K562 (cell line): ENCODE results near the gene SEMA6D. TPM values are rescaled to one million over a fixed set of nuclear protein-coding genes. Genes with fewer than 3 reads are reported as not detected.

Experiments used
- ATAC-seq: fragments of 200-7000 bp; cut with Tn5 transposase; 3 replicates; pipeline ENCODE4 v1.9.1; 2020; ENCODE audit warnings: moderate library complexity
- BruUV-seq: library from RNA; stranded (reverse); fragments of 400-500 nt; replicated peaks from 2 replicates; lab custom pipeline; 2021; lab: Mats Ljungman, UMichigan
- CTCF ChIA-PET: fragments of 300-600 bp; formaldehyde crosslinking; extraction: SDS; loops from one replicate; lab custom pipeline; 2021; ENCODE audit warnings: low intra/inter-chr PET ratio; lab: Yijun Ruan, JAX
- POLR2A ChIA-PET: fragments of 300-600, 350-650 bp; sonication (Branson Sonifier 250); formaldehyde crosslinking; extraction: SDS; loops from one replicate; lab custom pipeline; 2021; ENCODE audit warnings: antibody characterized with exemption, inconsistent platforms; lab: Yijun Ruan, JAX
- DNase-seq, 4 experiments: peaks; one replicate each; pipeline versions ENCODE4 v3.0.0 to v3.0.0-alpha.2; 2011 to 2018; ENCODE audit warnings: low spot score in 3 of 4, mixed read lengths in 3 of 4; ENCODE audit errors: extremely low read depth in 1 of 4
- FAIRE-seq: peaks from 2 replicates; lab custom pipeline; 2011; peaks lifted over from hg19 to GRCh38; lab: Jason Lieb, UNC
- H2AFZ ChIP-seq: 2 replicates; pipeline ENCODE4 v1.6.0; 2011; ENCODE audit warnings: low read depth, low read length, control low read depth, inconsistent platforms
- H3K27ac ChIP-seq: fragments of 200-600 bp; 3 replicates; pipeline ENCODE4 v1.8.0; 2011; ENCODE audit warnings: low read depth, mild to moderate bottlenecking, control low read depth, inconsistent platforms, low read length, moderate library complexity, mixed read lengths; ENCODE audit errors: extremely low read depth
- H3K27me3 ChIP-seq, 2 experiments: fragments of 300-600 bp in 1 of 2; 2 replicates in 1 of 2; 3 replicates in 1 of 2; pipeline versions ENCODE4 v1.6.0 to v1.8.0; 2011; ENCODE audit warnings: inconsistent platforms in 2 of 2, low read length in 2 of 2, mild to moderate bottlenecking in 1 of 2, mixed read lengths in 1 of 2, moderate library complexity in 1 of 2; ENCODE audit not compliant: control insufficient read depth in 2 of 2, insufficient read depth in 2 of 2
- H3K36me3 ChIP-seq: fragments of 300-600 bp; 3 replicates; pipeline ENCODE4 v1.8.0; 2011; ENCODE audit warnings: mild to moderate bottlenecking, low read length, inconsistent platforms; ENCODE audit not compliant: control insufficient read depth, insufficient read depth
- H3K4me1 ChIP-seq, 2 experiments: fragments of 200-600 bp in 1 of 2; replicated peaks in 1 of 2; 2 replicates in 1 of 2; 3 replicates in 1 of 2; pipeline versions ENCODE4 v1.5.1 to v1.8.0; 2011; ENCODE audit warnings: inconsistent platforms in 2 of 2, low read length in 2 of 2, mild to moderate bottlenecking in 1 of 2, mixed read lengths in 1 of 2, moderate library complexity in 1 of 2; ENCODE audit not compliant: control insufficient read depth in 2 of 2, insufficient read depth in 2 of 2
- H3K4me2 ChIP-seq: 2 replicates; pipeline ENCODE4 v1.6.1; 2011; ENCODE audit warnings: low read length, control low read depth, inconsistent platforms, mixed read lengths; ENCODE audit not compliant: insufficient read depth
- H3K4me3 ChIP-seq: fragments of 200-600 bp; sonication (generic), shearing (Covaris generic); 2 replicates; pipeline ENCODE4 v1.5.1; 2016; ENCODE audit warnings: control low read depth, inconsistent platforms
- H3K79me2 ChIP-seq: fragments of 200-600 bp; 3 replicates; pipeline ENCODE4 v1.8.0; 2011; ENCODE audit warnings: low read length, inconsistent platforms; ENCODE audit not compliant: control insufficient read depth, insufficient read depth
- H3K9ac ChIP-seq, 2 experiments: 2 replicates each; pipeline versions ENCODE4 v1.6.0 to v1.6.1; 2011; ENCODE audit warnings: low read depth in 2 of 2, low read length in 2 of 2, control low read depth in 1 of 2, inconsistent platforms in 1 of 2, mild to moderate bottlenecking in 1 of 2, mixed read lengths in 1 of 2; ENCODE audit not compliant: insufficient read depth in 1 of 2
- H3K9me1 ChIP-seq: one replicate; pipeline ENCODE4 v1.6.0; 2011; ENCODE audit warnings: inconsistent platforms, mild to moderate bottlenecking, low read length, moderate library complexity; ENCODE audit not compliant: control insufficient read depth, insufficient read depth
- H3K9me3 ChIP-seq: replicated peaks from 2 replicates; pipeline ENCODE4 v1.5.1; 2011; ENCODE audit warnings: low read depth, low read length, inconsistent platforms; ENCODE audit not compliant: control insufficient read depth, insufficient read depth
- H4K20me1 ChIP-seq: replicated peaks from 2 replicates; pipeline ENCODE4 v1.6.1; 2011; ENCODE audit warnings: low read length, inconsistent platforms, mixed read lengths; ENCODE audit not compliant: control insufficient read depth, insufficient read depth
- BHLHE40 ChIP-seq: IDR thresholded peaks from 2 replicates; pipeline ENCODE4 v1.6.1; 2011; ENCODE audit warnings: low read length, improper control_type of control experiment
- HMBOX1 ChIP-seq: sonication (generic); IDR thresholded peaks from 2 replicates; pipeline ENCODE4 v1.6.1; 2016
- HNRNPLL ChIP-seq: fragments of 200-400 bp; formaldehyde crosslinking; IDR thresholded peaks from 2 replicates; pipeline ENCODE4 v1.6.1; 2017; ENCODE audit warnings: low read length, low read depth, mild to moderate bottlenecking; ENCODE audit not compliant: poor library complexity, severe bottlenecking
- MEF2D ChIP-seq: conservative IDR thresholded peaks from 2 replicates; pipeline ENCODE4 v1.6.1; 2016; ENCODE audit warnings: low read depth, missing genetic modification characterization, missing compliant biosample characterization
- MNT ChIP-seq, 2 experiments: fragments of 450-650 bp; conservative IDR thresholded peaks; 2 replicates each; pipeline ENCODE4 v1.6.1; 2017; ENCODE audit warnings: mild to moderate bottlenecking in 2 of 2, moderate library complexity in 2 of 2
- MYC ChIP-seq, 2 experiments: fragments of 250-450 bp in 1 of 2; sonication (Bioruptor Pico) in 1 of 2; IDR thresholded peaks; 2 replicates each; pipeline versions ENCODE4 v1.5.1 to v1.6.1; 2012 to 2021; ENCODE audit warnings: low read depth in 2 of 2, borderline replicate concordance in 1 of 2, improper control_type of control experiment in 1 of 2, low read length in 1 of 2, mild to moderate bottlenecking in 1 of 2, moderate library complexity in 1 of 2
- SETDB1 ChIP-seq: IDR thresholded peaks from one replicate; pipeline ENCODE4 v1.6.1; 2012; ENCODE audit warnings: low read length, control low read depth, inconsistent platforms
- TARDBP ChIP-seq: fragments of 450-650 bp; IDR thresholded peaks from 2 replicates; pipeline ENCODE4 v1.6.1; 2016
- ZMIZ1 ChIP-seq, 2 experiments: fragments of 150-350 bp in 1 of 2; IDR thresholded peaks; 2 replicates each; pipeline ENCODE4 v1.6.1; 2012 to 2016; ENCODE audit warnings: low read depth in 2 of 2, low read length in 2 of 2, mild to moderate bottlenecking in 1 of 2, moderate library complexity in 1 of 2
- ZNF354B ChIP-seq: fragments of 250-450 bp; sonication (Bioruptor Pico); IDR thresholded peaks from 2 replicates; pipeline ENCODE4 v1.4.0; 2020
- WGBS: fragments of 100-300 bp; shearing (Covaris generic); methylation state at CpG from one replicate; pipeline ENCODE4 v1.1.6; 2016; ENCODE audit warnings: low coverage, mixed read lengths; ENCODE audit not compliant: insufficient coverage; ENCODE audit errors: missing lambda C conversion rate; 5-methylcytosine and 5-hydroxymethylcytosine counted together
- in situ Hi-C: fragments of 300-500 bp; cut with MboI; formaldehyde crosslinking; loops from 4 replicates; pipeline ENCODE4 v1.15.0; 2018; ENCODE audit warnings: inconsistent platforms, mixed read lengths
- intact Hi-C: fragments of 100-400 bp; cut with micrococcal nuclease; formaldehyde crosslinking; loops from 2 replicates; pipeline ENCODE4 v1.14.2; 2022
- polyA plus RNA-seq, 8 experiments: library from polyadenylated mRNA; depleted of rRNA in 4 of 8; stranded (reverse) in 5 of 8; unstranded in 3 of 8; fragments of >200 nt; fragmentation: Nextera tagmentation in 2 of 8; fragmentation: Illumina TruSeq in 1 of 8; extraction: Ambion mirVana in 2 of 8; extraction: Trizol in 1 of 8; gene quantifications; 2 replicates each; pipeline versions ENCODE4 v1.2.1 to v1.2.3, GENCODE V29; 2011 to 2014; ENCODE audit warnings: inconsistent platforms in 1 of 8, missing spikeins in 1 of 8
- total RNA-seq, 7 experiments: library from RNA; depleted of rRNA in 6 of 7; stranded (reverse); fragments of >200 nt in 6 of 7; fragmentation: Illumina TruSeq in 2 of 7; extraction: Trizol in 2 of 7; gene quantifications; 2 replicates each; pipeline versions ENCODE4 v1.2.1 to v1.2.3, GENCODE V29; 2011 to 2021; ENCODE audit warnings: low replicate concordance in 1 of 7

SEMA6D gene
- total and polyA plus RNA-seq, 9 of the 15 experiments (the other 6 are each of a cell fraction or from before 2014, with no cell fraction given), result not detected

- no peaks in the 10 kb centered on the region for H3K9me1 ChIP-seq
- H3K9me3 ChIP-seq, result no peaks in the 10 kb centered on the region
- 7% methylated on average over 1 of the region's 1 CpG for WGBS
- H3K27me3 ChIP-seq, result no peaks in the 10 kb centered on the region
- no peaks in the 10 kb centered on the region for H3K4me1 ChIP-seq
- H3K79me2 ChIP-seq, result no peaks in the 10 kb centered on the region
- H3K4me3 ChIP-seq, result no peak overlapping the region
- no peak overlapping the region for H3K4me2 ChIP-seq
- TF ChIP-seq MYC (IDR thresholded peaks at IDR 0.05; ENCODE audit: low read depth, low read length) (no peak), MYC (CRISPR knock-in tag; IDR thresholded peaks at IDR 0.05; ENCODE audit: borderline replicate concordance, low read depth) (no peak)
- no peak for DNase-seq
- no peak for FAIRE-seq
- no peak overlapping the region for H3K27ac ChIP-seq
- CTCF ChIA-PET, result no interaction called here
- H2AFZ ChIP-seq, result no peak overlapping the region
- POLR2A ChIA-PET, result no interaction called here
- H3K9ac ChIP-seq, result no peak overlapping the region
- no peaks in the 10 kb centered on the region for H4K20me1 ChIP-seq
- intact Hi-C loops, result no loop called here
- BruUV-seq, result no TSS peak
- in situ Hi-C loops, result no loop called here
- no peaks in the 10 kb centered on the region for H3K36me3 ChIP-seq
- ATAC-seq, result no peak
These were observed 61.0 kb downstream of the SEMA6D start for GRCh38 chr15:47778263-47778770.

- no peaks in the 10 kb centered on the region for H3K79me2 ChIP-seq
- CTCF ChIA-PET, result no interaction called here
- no peaks in the 10 kb centered on the region for H3K27me3 ChIP-seq
- no peak overlapping the region for H2AFZ ChIP-seq
- H3K36me3 ChIP-seq, result no peaks in the 10 kb centered on the region
- 3% methylated on average over 2 of the region's 2 CpGs for WGBS
- no peak overlapping the region for H3K27ac ChIP-seq
- H3K9me1 ChIP-seq, result no peaks in the 10 kb centered on the region
- FAIRE-seq, result no peak
- POLR2A ChIA-PET, result no interaction called here
- no peak for TF ChIP-seq ZNF354B (CRISPR knock-in tag)
- TF ChIP-seq HMBOX1, result no peak
- no peak for TF ChIP-seq MNT (conservative IDR thresholded peaks at IDR 0.05)
- no peak for TF ChIP-seq TARDBP
- TF ChIP-seq SETDB1, result no peak
- TF ChIP-seq ZMIZ1 (IDR thresholded peaks at IDR 0.05; ENCODE audit: low read depth in 2 of 2, low read length in 2 of 2), result no peak
- no peak for TF ChIP-seq HNRNPLL
- TF ChIP-seq BHLHE40, result no peak
- TF ChIP-seq MEF2D, result no peak
- TF ChIP-seq, all 486 proteins: peak for 0
- Histone ChIP-seq H3K9me3 (no peaks in the 10 kb centered on the region), H3K4me3 (no peak overlapping the region), H3K4me1 (no peaks in the 10 kb centered on the region), H3K4me2 (no peak overlapping the region), H3K9ac (no peak overlapping the region), H4K20me1 (no peaks in the 10 kb centered on the region)
- ATAC-seq (no peak), DNase-seq (no peak)
- in situ Hi-C loops (no loop called here), intact Hi-C loops (no loop called here)
- no TSS peak for BruUV-seq
These were observed 63.7 kb downstream of the SEMA6D start for GRCh38 chr15:47780971-47781370.
